Left renal cortex interstitium (tissue), 4 donors: ENCODE data around the gene DSCAML1. TPM values are rescaled to one million over a fixed set of nuclear protein-coding genes. Genes with fewer than 3 reads are reported as not detected.

Experiments
- DNase-seq, 4 donors: peaks; one replicate each; pipeline ENCODE4 v3.0.0-alpha.2; 2013; ENCODE audit warnings: low read depth in 4 of 4, low spot score in 2 of 4, missing footprints in 1 of 4
- polyA plus RNA-seq, 4 donors: library from polyadenylated mRNA; unstranded; fragments of 120-200 nt; gene quantifications; one replicate each; pipeline ENCODE4 v1.2.1, GENCODE V29; 2013; ENCODE audit not compliant: insufficient read length in 4 of 4

Gene DSCAML1
- polyA plus RNA-seq, 4 donors: 1.3 to 4.0 (median 2.0) TPM

DNA sequence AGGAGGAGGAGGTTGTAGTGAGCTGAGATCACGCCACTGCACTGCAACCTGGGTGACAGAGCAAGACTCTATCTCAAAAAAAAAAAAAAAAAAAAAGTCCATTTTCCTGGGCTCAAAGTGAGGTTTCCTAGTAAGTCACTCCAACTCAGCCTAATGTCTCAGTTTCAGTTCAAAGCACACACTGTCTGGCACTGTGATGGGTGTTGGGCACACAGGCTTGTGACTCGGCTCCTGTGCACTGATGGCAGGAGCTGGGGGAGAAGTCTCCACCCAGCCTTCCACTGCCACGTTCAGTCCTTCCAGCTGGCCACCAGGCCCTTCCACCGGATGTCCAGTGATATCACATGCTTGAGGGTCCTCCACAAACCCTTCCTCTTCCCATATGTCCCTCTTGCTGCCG, 283.4 kb downstream of the DSCAML1 start:
- no peak for DNase-seq

DNA sequence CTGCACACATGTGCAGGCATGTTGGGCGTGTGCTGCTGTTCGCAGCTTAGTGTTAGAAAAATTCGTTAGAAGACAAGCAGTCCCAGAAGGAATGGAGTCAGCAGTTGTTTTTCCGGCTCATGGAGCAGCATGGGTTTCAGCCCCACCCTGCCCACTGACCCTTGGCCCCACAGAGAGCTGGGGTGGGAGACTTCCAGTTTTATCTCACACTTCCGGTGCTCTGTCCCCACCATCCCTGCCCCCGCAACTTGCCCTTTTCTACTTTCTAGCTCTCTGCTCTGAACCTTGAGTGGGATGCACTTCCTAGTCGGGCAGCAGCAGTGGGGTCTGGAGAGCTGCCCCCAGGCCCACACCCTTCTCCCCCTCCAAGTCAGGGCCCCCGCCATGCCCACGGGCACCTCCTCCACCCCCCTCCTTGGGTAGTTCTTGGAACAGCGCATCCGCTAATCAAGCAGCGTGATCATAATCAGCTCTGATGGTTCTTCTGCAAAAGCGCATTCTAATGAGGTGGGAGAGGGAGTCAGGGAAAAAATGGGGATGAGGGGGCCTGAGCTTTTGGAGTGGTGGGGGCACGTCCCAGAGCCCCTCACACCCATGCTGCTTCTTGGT, 285.0 kb downstream of the DSCAML1 start:
- DNase-seq: no peak

DNA sequence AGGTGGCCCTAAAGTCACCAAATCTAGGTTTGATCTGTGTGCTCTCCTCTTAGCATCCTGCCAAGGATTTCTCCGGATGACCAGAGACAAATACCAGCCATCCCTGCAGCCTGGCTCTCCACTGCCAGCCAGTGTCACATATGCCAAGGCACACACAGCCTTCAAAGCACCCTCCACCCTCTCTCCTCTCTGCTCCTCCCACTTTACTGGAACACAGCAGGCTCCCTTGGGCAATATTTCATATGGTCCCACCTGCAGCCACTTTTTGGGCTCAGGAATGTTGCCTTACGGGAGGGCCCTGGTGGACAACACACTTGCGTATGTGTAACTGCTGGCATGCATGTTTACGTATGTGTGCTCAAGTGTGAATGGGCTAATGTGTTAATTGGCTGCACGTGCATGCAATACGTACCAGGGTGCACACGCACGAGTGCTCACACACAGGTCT, 285.5 kb downstream of the DSCAML1 start:
- no peak for DNase-seq

DNA sequence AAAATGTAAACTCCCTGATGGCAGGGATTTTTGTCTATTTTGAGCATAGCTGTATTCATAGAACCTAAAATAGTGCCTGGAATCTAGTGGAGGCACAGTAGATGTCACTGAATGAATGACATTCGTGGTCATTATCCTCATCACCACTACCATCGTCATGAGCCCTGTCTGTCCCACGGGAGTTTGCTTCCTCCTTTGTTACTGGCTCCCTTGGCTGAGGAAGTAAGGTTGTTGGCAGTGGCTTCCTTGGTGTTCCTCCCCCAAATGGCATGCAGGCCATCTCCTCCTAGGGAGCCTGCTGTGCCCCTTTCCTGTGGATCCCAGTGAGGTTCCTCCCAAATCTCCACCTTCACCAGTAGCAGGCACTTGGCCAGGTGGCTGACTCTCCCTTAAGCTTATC, 286.4 kb downstream of the DSCAML1 start:
- DNase-seq: no peak

DNA sequence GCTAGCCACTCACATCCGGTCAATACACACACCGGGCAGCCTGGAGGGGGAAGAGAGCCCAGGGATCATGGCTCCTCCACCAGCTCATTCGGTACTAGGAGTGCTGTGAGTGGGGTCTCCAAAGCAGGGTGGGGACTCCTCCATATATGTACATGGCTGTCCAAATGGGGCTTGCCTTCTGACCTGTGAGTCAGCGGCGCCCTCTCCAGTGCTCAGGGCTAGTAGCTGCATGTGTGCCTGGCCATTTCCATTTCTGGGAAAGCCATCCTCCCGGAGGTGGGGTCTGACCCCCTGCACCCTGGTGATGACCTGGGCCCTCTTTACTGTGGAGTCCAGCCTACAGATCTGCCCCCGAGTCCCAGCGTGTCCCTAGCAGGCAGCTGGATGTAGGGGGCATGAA, 287.5 kb downstream of the DSCAML1 start:
- DNase-seq: no peak

DNA sequence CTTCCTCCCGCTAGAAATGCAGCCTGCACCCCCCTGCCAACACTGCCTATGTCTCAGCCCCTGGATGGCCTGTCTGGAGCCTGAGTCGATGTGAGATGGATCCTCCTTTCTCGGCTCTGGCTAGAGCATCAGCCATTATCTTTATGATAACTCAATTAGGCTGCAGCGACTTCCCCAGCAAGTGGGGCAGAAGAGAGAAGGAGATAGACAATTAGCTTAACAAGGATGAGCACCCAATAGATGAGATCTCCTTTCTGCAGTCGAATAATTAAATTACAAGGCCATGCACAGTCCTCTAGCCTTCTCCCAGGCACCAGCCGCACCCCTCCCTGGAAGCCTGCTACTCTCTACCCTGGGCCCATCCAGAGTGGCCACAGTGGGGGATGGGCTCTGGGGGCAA, 290.0 kb downstream of the DSCAML1 start:
- no peak for DNase-seq

DNA sequence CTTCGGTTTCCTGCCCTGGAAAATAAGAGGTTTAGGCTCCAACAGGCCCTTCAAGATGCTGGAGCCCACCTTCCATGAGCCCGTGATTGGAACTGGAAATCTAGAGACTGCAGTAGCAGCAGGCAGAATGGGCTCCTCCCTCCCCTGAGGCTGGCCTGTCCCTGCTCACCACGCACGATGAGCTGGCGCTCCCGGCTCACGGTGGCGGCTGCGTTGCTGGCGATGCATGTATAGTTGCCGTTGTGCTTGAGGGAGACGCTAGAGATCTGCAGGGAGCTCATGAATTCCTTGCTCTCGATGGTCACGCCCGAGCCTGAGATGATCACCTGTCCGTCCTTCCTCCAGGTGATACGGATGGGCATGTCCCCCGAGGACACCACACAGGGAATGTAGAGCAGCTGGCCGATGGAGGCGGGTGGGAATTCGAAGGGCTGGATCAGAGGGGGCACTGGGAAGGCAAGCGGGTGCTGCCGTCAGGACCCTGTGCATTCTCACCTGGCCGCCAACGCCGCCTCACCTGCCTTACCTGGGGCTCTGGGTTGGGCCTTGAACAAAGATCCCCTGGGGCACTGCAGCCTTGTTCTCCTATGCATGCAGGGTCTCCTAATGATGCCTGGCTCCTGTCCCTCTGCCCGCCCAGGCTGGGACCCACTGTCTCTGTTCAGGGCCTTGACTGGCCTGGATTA, 291.6 kb downstream of the DSCAML1 start:
- no peak for DNase-seq

DNA sequence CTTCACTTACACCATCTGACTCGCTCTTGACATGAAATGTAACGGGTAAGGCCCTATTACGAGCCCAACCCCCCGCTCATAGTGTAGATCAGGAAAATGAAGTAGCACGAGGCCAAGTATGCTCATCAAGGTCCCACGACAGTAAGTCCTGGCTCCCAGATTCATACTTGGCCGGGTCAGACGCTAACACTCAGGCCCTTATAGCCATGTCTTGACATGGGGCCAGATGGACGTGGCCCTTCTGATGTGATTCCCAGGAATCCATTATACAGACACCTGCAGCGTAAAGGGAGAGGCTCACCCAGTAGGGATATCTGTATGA, 294.3 kb downstream of the DSCAML1 start:
- DNase-seq: no peak

DNA sequence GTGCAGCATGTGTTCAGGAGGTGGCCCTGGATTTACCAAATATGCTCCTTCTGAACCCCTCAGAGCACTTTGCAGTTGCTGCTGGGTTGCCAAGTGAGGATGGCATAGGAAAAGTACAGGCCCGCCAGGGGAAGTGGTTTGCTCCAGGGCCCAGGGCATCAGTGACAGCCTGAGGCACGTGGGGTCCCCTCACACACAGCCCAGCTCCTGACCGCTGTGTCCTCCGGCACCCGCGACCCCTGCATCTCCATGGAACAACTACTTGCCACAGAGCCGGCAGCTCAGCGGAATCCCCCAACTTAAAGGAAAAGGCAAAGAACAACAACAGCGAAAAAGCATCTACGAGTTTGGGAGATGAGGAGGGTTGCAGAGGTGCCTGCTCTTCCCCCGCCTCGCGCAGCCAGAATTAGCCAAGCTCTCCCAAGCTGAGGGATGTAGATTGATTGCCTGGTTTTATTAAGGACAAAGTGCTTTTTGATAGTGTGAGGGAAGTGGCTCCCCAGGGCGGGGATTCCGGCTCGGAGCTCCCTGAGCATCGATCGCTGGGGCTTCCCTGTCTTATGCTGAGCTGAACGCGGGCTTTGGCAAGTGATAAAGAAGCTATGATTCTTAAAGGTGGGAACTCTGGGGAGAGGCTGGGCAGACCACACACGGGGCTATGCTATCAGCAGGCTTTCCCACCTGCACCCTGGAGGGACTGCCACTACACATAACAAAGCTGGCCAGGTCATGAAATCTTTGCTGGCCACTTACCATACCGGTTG, 294.8 kb downstream of the DSCAML1 start:
- no peak for DNase-seq

DNA sequence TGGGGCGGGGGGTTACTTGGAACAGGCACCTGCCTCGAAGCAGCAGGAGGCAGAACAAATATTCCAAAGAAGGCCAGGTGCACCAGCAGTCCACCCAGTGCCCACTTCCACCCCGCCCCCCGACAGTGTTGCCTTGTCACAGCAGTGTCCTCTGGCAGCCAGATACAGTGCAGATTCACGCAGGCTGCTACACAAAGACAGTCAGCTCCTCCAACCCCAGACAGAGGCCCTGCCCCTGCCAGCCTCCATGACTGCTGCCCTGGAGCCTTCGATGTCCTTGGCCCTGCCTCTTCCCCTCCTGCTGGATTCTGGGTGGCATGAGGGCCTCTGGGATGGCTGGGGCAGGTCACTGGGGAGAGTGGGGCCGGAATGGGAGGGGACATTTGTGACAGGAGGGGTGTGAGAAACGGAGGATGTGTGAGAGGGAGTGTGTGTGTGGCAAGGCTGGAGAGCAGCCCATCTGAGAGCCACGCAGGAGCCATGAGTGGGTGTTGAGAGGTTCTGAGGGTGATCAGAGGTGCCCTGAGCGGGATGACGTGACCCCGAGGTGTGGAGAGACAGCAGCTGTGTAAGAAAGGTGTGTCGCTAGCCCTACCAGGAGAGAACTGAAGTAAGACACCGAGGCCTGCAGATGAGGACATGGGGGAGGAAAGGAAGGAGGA, 295.6 kb downstream of the DSCAML1 start:
- DNase-seq: no peak

DNA sequence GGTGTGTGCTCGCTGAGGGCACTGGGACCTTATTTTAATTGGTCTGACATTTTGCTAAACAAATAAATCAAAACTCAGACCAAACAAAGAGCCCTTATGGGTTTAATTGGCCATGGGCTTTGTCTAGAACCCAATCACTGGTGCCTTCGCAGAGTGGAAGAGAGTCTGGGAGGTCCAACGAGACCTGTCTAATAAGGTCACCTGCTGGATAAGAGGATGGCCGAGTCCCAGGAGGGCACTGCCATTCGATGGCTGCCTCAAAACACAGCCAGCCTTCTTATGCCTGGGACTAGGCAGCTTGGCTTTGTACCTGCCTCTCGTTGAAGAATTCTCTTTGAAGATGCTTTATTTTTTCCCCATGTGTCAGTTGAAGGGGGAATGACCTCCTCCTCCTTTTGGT, 298.2 kb downstream of the DSCAML1 start:
- DNase-seq: no peak

DNA sequence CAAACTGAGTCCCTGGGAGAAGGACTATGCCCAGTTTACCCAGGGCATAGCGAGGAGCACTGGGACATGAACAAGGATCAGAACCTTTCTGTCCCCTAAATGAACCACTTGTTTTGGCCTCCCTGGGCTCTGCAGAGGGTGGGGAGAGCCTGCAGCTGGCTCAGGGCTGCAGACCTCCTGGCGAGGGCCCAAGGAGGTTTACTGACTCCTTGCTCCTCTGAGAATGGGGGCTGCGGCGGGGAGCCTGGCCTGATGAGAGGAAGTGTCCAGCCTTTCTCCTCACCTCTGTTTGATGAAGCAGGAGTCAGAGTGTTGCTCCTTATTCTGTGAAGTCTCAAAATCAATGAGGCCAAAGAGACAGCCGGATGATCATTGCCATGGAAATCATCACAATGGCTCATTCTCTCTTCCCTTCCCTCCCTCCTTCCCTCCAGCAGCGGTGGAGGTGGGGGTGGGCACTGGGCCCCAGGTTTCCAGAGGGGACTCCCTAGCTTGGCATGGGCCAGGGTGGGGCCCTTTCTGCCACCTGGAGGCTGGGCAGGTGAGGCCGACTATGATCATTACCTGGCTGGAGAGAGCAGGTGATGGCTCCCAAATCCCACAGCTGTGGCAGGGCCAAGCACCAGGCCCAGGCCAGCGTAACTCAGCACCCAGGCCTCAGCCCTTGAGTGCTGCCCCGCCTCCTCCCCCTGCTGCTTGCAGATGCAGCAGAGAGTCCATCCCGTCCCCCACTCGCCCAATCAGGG, 299.6 kb downstream of the DSCAML1 start:
- DNase-seq: no peak

DNA sequence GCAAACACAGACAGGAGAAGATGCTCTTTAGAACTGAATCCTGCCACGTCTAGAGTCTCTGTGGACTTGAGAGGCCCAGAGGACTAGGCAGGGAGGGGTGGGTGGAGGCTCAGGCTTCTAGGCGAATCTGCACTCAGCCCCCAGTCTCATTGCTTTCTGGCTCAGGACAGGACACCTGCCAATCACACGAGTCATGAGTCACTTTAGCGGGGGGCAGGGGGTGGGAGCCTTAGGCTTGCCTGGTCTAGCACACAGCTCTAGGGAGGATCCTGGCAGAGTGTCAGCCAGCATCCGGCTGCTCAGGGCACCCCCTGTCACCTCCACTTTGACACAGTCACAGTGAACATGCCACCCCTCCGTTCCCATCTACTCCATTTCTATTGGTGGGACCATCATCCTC, 301.7 kb downstream of the DSCAML1 start:
- no peak for DNase-seq

DNA sequence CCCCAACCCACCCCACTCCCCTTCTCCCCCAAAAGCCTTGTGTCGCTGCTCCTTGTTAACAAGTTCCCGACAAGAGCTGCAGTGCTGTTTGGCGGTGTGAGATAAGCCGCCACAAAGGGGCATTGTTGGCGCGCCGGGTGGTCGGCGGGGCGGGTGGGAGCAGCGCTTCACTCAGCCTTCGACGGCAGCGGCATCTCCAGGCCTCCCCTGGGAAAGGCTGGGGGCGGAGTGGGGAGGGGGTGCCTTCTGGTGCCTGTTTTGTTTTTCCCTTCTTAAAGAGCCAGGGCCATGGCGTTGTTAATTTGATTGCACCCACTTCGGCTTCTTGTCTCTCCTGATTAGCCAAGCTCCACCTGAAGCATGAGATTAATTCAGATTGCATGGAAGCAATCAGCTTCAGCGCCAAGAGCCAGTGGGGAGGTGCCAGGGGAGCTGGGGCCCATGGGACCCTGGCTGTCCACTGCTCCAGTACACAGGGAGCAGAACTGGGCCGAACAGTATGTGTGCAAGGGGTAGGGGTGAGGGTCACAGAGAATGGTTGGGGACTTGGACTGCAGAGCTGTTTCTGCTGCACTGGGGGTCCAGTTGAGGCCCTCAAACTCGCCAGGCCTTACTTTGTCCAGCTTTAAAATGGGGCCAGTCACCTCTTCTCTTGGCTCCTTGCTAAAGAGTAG, 304.3 kb downstream of the DSCAML1 start:
- peak in 1 of 4 donors; percentile 28 for DNase-seq

DNA sequence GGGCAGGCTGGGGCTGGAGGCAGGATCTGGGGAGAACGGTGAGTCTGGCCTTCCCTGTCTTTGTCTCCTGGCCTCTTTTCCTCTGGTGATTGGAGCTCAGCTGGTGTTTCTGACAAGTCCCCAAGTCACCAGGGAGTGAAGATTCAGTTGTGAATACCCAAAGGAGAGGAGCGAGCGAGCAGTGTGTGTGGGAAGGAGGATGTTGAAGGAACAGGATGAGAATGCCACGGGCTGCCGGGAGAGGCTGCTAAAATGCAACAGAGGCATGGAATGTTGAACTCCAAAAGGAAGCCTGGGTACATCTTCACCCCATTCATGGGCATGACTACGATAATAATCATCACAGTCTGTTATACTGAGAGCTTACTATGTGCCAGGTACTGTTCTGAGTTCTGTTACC, 306.1 kb downstream of the DSCAML1 start:
- DNase-seq: no peak

DNA sequence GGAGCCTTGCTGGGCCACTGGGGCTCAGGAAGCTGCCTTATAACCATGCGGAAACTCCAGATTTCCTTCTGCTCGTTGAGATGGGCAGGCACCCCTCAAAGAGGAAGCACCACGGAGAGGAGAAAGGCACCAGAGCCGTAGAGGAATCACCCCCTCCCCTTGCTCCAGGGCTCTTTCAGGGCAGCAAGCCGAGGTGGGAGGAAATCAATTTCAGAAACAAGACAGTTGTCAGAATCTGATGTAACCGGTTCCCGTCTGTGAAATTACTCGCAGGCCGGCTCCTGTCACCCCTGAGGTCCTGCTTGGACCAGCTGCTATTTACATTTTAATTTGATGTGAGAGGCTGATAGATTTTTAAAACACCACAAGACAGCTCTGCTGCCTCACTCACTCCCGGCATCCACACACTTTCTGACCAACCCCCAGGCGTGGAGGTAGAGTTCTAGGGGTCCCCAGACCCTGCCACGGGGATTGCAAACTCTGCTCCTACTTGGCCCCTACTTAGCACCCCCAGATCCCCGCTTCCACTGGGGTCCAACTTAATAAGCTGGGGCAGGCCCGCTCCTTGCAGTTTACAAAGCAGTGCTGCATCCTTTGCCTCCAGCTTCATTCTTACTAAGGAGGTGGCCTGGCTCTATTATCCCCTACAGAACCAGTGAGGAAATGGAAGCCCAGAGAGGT, 306.9 kb downstream of the DSCAML1 start:
- no peak for DNase-seq

DNA sequence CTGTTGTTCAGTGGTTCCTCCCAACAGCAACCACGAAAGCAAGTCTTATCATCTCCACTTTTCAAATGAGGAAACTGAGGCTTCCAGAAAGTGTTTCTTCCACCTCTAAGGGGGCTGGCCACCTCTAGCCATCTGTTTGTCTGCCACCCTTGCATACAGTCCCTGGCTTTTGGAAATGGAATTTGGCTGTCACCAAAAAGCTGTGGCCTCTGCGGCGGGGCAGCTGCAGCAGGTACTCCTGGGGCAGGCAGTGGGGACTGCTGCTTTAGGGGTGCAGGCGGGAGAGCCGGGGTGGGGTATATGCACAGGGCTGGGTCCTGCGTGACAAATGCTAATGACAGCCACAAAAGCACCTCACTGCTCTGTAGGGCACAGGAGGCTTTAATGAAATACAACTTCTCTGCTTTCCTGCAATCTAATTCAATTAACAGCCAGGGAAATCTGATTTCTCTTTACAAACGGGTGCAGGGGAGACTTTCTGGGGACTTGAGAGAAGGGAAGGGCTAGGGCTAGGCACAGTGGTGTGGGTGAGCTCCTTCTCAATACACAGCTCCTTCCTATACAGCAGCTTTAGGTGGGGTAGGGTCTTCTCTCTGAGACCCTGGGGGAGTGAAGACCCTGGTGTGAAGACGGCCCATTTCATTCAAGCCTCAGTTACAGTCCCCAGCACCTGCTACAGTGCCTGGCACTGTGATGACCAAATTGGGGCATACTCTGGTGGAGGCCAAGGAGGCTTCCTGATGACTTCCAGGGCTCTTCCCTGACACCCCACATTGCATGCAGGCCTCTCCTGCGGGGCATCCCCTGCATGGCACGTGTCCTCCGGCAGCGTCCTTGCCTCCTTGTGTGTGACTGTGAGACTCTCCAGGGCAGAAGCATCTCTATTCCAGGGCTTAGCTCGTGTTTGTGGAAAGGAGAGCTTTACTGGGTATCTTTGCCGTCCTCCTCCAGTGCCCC, 307.7 kb downstream of the DSCAML1 start:
- DNase-seq: no peak

DNA sequence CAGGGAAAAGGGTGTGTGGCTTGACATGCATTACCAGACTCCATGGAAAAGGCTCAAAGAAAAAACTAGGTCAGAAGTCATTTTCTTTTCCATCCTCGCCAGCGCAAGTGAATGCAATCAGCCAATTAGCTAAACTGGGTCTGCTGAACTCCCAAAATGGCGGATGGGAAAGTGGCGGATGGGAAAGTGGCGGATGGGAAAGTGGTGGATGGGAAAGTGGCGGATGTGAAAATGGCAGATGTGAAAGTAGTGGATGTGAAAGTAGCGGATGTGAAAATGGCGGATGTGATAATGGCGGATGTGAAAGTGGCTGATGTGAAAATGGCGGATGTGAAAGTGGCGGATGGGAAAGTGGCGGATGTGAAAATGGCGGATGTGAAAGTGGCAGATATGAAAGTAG, 311.0 kb downstream of the DSCAML1 start:
- no peak for DNase-seq

DNA sequence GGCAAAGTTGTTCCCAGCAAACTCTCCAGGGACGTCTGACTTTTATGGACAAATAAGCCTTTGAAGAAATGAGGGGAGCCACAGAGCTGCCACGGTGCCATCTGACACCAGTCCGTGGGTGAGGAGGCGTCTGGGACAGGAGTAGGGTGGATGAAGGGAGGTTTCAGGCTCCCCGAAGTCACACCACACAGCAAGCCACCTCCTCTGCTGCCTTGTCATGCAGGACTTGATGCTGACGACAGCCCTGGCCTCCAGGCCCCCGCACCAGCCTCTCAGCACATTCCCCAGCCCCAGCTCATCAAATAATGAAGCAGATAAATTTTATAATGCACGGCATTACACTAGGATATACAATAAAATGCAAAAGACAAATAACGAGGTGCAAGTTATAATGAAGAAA, 312.9 kb downstream of the DSCAML1 start:
- DNase-seq: no peak
